Stimulated activated naive B cell treated with anti-CD40 and anti-IgM and Interleukin-4, amounts not matched to agents 10 μg/mL and 1 μg/mL and 100 μg/mL, for 72 hours (primary cell): ENCODE data around the gene CRYBG1.
"Not testable (repeated sequence)": the region's sequence is repeated elsewhere in the genome, so short reads cannot be mapped to it uniquely, and the experiment has no call there.

Experiments
- ATAC-seq, 2 donors: fragments of 150-1000 bp; cut with Tn5 transposase; replicated peaks; 2 replicates each; pipeline ENCODE4 v1.10.0; 2021; ENCODE audit warnings: moderate library complexity in 1 of 2
- DNase-seq: peaks from one replicate; pipeline ENCODE4 v3.0.0; 2021
- H3K27ac Mint-ChIP-seq: one replicate; pipeline ENCODE4 v1.8.0; 2022; ENCODE audit warnings: mild to moderate bottlenecking, mixed read lengths
- H3K27me3 Mint-ChIP-seq, 2 donors: one replicate each; pipeline ENCODE4 v1.8.0; 2022; ENCODE audit warnings: mixed read lengths in 2 of 2
- H3K36me3 Mint-ChIP-seq, 2 donors: one replicate each; pipeline ENCODE4 v1.8.0; 2022; ENCODE audit warnings: mixed read lengths in 2 of 2, mild to moderate bottlenecking in 1 of 2
- H3K4me1 Mint-ChIP-seq, 2 donors: one replicate each; pipeline ENCODE4 v1.8.0; 2022; ENCODE audit warnings: mixed read lengths in 2 of 2, mild to moderate bottlenecking in 1 of 2
- H3K4me3 Mint-ChIP-seq, 2 donors: one replicate each; pipeline ENCODE4 v1.8.0; 2022; ENCODE audit warnings: mild to moderate bottlenecking in 2 of 2, mixed read lengths in 2 of 2, moderate library complexity in 1 of 2
- H3K9me3 Mint-ChIP-seq, 2 donors: one replicate each; pipeline ENCODE4 v1.8.0; 2022; ENCODE audit warnings: mixed read lengths in 2 of 2, mild to moderate bottlenecking in 1 of 2

The CRYBG1 gene

GRCh38 chr6:106548926-106549455 lies 188.5 kb downstream of the CRYBG1 start:
- not testable (repeated sequence) for H3K4me3 Mint-ChIP-seq, DNase-seq, H3K27me3 Mint-ChIP-seq, ATAC-seq, H3K9me3 Mint-ChIP-seq
- Mint-ChIP-seq H3K36me3 (peaks cover 18 to 39% of the 10 kb centered on the region in 2 donors), H3K4me1 (peaks cover 15 to 27% of the 10 kb centered on the region in 2 donors), H3K27ac (peak overlapping the region; percentile 79)

GRCh38 chr6:106549521-106549920 lies 189.0 kb downstream of the CRYBG1 start:
- peak overlapping the region; percentile 14 for H3K27ac Mint-ChIP-seq
- peaks cover 14 to 36% of the 10 kb centered on the region in 2 donors for H3K36me3 Mint-ChIP-seq
- DNase-seq (no peak), ATAC-seq (no peak)
- H3K9me3 Mint-ChIP-seq: peaks cover 0 to 3% of the 10 kb centered on the region in 2 donors
- no peak overlapping the region for H3K4me3 Mint-ChIP-seq
- no peaks in the 10 kb centered on the region for H3K27me3 Mint-ChIP-seq
- peaks cover 15 to 27% of the 10 kb centered on the region in 2 donors for H3K4me1 Mint-ChIP-seq

- Mint-ChIP-seq H3K27ac (no peak overlapping the region), H3K9me3 (peaks cover 0 to 3% of the 10 kb centered on the region in 2 donors), H3K27me3 (no peaks in the 10 kb centered on the region), H3K4me3 (no peak overlapping the region), H3K36me3 (peaks cover 14 to 33% of the 10 kb centered on the region in 2 donors), H3K4me1 (peaks cover 12 to 22% of the 10 kb centered on the region in 2 donors)
- no peak for ATAC-seq
- no peak for DNase-seq
Observed at GRCh38 chr6:106551155-106551554, 190.6 kb downstream of the CRYBG1 start.

GRCh38 chr6:106553440-106553839 lies 192.9 kb downstream of the CRYBG1 start:
- peaks cover 17 to 33% of the 10 kb centered on the region in 2 donors for H3K36me3 Mint-ChIP-seq
- DNase-seq (no peak), ATAC-seq (peak; percentile 29 to 58)
- peaks cover 0 to 4% of the 10 kb centered on the region in 2 donors for H3K4me1 Mint-ChIP-seq
- H3K27ac Mint-ChIP-seq: peak overlapping the region; percentile 52
- H3K4me3 Mint-ChIP-seq: no peak overlapping the region
- H3K27me3 Mint-ChIP-seq: no peaks in the 10 kb centered on the region
- H3K9me3 Mint-ChIP-seq: peaks cover 0 to 3% of the 10 kb centered on the region in 2 donors

- no peak for DNase-seq
- Mint-ChIP-seq H3K36me3 (peaks cover 13 to 23% of the 10 kb centered on the region in 2 donors), H3K9me3 (peaks cover 0 to 3% of the 10 kb centered on the region in 2 donors), H3K4me1 (peaks cover 0 to 4% of the 10 kb centered on the region in 2 donors), H3K27me3 (no peaks in the 10 kb centered on the region), H3K4me3 (no peak overlapping the region), H3K27ac (no peak overlapping the region)
- ATAC-seq: no peak
Observed at GRCh38 chr6:106555767-106556166, 195.2 kb downstream of the CRYBG1 start.

GRCh38 chr6:106556368-106556960 lies 195.9 kb downstream of the CRYBG1 start:
- DNase-seq (no peak), ATAC-seq (no peak)
- Mint-ChIP-seq H3K27ac (no peak overlapping the region), H3K36me3 (peaks cover 10 to 17% of the 10 kb centered on the region in 2 donors), H3K4me3 (no peak overlapping the region), H3K9me3 (no peaks in the 10 kb centered on the region), H3K4me1 (peaks cover 0 to 4% of the 10 kb centered on the region in 2 donors), H3K27me3 (no peaks in the 10 kb centered on the region)

GRCh38 chr6:106557837-106558236 lies 197.3 kb downstream of the CRYBG1 start:
- ATAC-seq: no peak
- Mint-ChIP-seq H3K4me3 (no peak overlapping the region), H3K9me3 (no peaks in the 10 kb centered on the region), H3K27ac (no peak overlapping the region), H3K4me1 (peaks cover 1 to 4% of the 10 kb centered on the region in 2 donors), H3K27me3 (no peaks in the 10 kb centered on the region), H3K36me3 (peaks cover 8 to 15% of the 10 kb centered on the region in 2 donors)
- DNase-seq: no peak

- Mint-ChIP-seq H3K9me3 (no peaks in the 10 kb centered on the region), H3K4me3 (no peak overlapping the region), H3K4me1 (peaks cover 1 to 4% of the 10 kb centered on the region in 2 donors), H3K27me3 (no peaks in the 10 kb centered on the region), H3K36me3 (peaks cover 8 to 12% of the 10 kb centered on the region in 2 donors), H3K27ac (no peak overlapping the region)
- no peak for DNase-seq
- ATAC-seq: no peak
Observed at GRCh38 chr6:106558364-106558763, 197.8 kb downstream of the CRYBG1 start.

- ATAC-seq, H3K27me3 Mint-ChIP-seq, H3K4me1 Mint-ChIP-seq, H3K9me3 Mint-ChIP-seq, H3K27ac Mint-ChIP-seq, DNase-seq, H3K4me3 Mint-ChIP-seq: not testable (repeated sequence)
- peaks cover 3 to 12% of the 10 kb centered on the region in 2 donors for H3K36me3 Mint-ChIP-seq
Observed at GRCh38 chr6:106559659-106560058, 199.1 kb downstream of the CRYBG1 start.

- Mint-ChIP-seq H3K9me3 (no peaks in the 10 kb centered on the region), H3K27ac (peak overlapping the region; percentile 42), H3K4me1 (peaks cover 1 to 4% of the 10 kb centered on the region in 2 donors), H3K4me3 (no peak overlapping the region), H3K27me3 (no peaks in the 10 kb centered on the region), H3K36me3 (peaks cover 3 to 6% of the 10 kb centered on the region in 2 donors)
- no peak for DNase-seq
- ATAC-seq: no peak
Observed at GRCh38 chr6:106560996-106561685, 200.6 kb downstream of the CRYBG1 start.

- Mint-ChIP-seq H3K27ac (no peak overlapping the region), H3K4me3 (no peak overlapping the region)
Observed at GRCh38 chr6:106561686-106562405, 201.3 kb downstream of the CRYBG1 start.

GRCh38 chr6:106563614-106564013 lies 203.1 kb downstream of the CRYBG1 start:
- DNase-seq (no peak), ATAC-seq (no peak)
- H3K4me3 Mint-ChIP-seq: no peak overlapping the region
- peaks cover 0 to 3% of the 10 kb centered on the region in 2 donors for H3K4me1 Mint-ChIP-seq
- H3K36me3 Mint-ChIP-seq: peaks cover 0 to 9% of the 10 kb centered on the region in 2 donors
- no peaks in the 10 kb centered on the region for H3K9me3 Mint-ChIP-seq
- no peak overlapping the region for H3K27ac Mint-ChIP-seq
- H3K27me3 Mint-ChIP-seq: no peaks in the 10 kb centered on the region

More at GRCh38 chr6:106561686-106562405, 201.3 kb downstream of the CRYBG1 start:
- ATAC-seq: no peak
- Mint-ChIP-seq H3K4me1 (peaks cover 0 to 3% of the 10 kb centered on the region in 2 donors), H3K27me3 (no peaks in the 10 kb centered on the region), H3K9me3 (no peaks in the 10 kb centered on the region), H3K36me3 (peaks cover 3 to 6% of the 10 kb centered on the region in 2 donors)
- no peak for DNase-seq

GRCh38 chr6:106564476-106564875 lies 204.0 kb downstream of the CRYBG1 start:
- Mint-ChIP-seq H3K9me3 (no peaks in the 10 kb centered on the region), H3K27me3 (no peaks in the 10 kb centered on the region), H3K27ac (peak overlapping the region; percentile 51), H3K36me3 (peaks cover under 1 to 9% of the 10 kb centered on the region in 2 donors), H3K4me3 (no peak overlapping the region), H3K4me1 (peaks cover 0 to 3% of the 10 kb centered on the region in 2 donors)
- ATAC-seq: no peak
- DNase-seq: no peak

- Mint-ChIP-seq H3K36me3 (peaks cover 7 to 20% of the 10 kb centered on the region in 2 donors), H3K4me3 (no peak overlapping the region), H3K4me1 (peaks cover 0 to 5% of the 10 kb centered on the region in 2 donors), H3K27ac (no peak overlapping the region), H3K27me3 (no peaks in the 10 kb centered on the region), H3K9me3 (no peaks in the 10 kb centered on the region)
- no peak for ATAC-seq
- no peak for DNase-seq
Observed at GRCh38 chr6:106568530-106568929, 208.0 kb downstream of the CRYBG1 start.
